Dedifferentiated amniotic fluid mesenchymal stem cell (primary cell): ENCODE data around the gene IGSF9.
"Not testable (repeated sequence)": the region's sequence is repeated elsewhere in the genome, so short reads cannot be mapped to it uniquely, and the experiment has no call there.

Source experiments
- DNase-seq: peaks from one replicate; pipeline ENCODE4 v3.0.0-alpha.2; 2016; ENCODE audit errors: extremely low spot score

The IGSF9 gene

GRCh38 chr1:159920202-159920601 lies 25.2 kb downstream of the IGSF9 start:
- no peak for DNase-seq

GRCh38 chr1:159919236-159919865 lies 26.1 kb downstream of the IGSF9 start:
- no peak for DNase-seq

GRCh38 chr1:159918352-159919200 lies 26.8 kb downstream of the IGSF9 start:
- peak; percentile 34 for DNase-seq

- DNase-seq: no peak
Measured at GRCh38 chr1:159917533-159918351, 27.7 kb downstream of the IGSF9 start.

GRCh38 chr1:159916242-159917051 lies 29.0 kb downstream of the IGSF9 start:
- peak; percentile 75 for DNase-seq

GRCh38 chr1:159915571-159916241 lies 29.7 kb downstream of the IGSF9 start:
- DNase-seq: no peak

- no peak for DNase-seq
Measured at GRCh38 chr1:159914252-159915018, 31.0 kb downstream of the IGSF9 start.

- DNase-seq: no peak
Measured at GRCh38 chr1:159913451-159914192, 31.8 kb downstream of the IGSF9 start.

- DNase-seq: no peak
Measured at GRCh38 chr1:159911326-159912070, 33.9 kb downstream of the IGSF9 start.

GRCh38 chr1:159908031-159908940 lies 37.1 kb downstream of the IGSF9 start:
- DNase-seq: no peak

- no peak for DNase-seq
Measured at GRCh38 chr1:159906960-159907359, 38.5 kb downstream of the IGSF9 start.

GRCh38 chr1:159904036-159904435 lies 41.4 kb downstream of the IGSF9 start:
- DNase-seq: not testable (repeated sequence)

GRCh38 chr1:159902541-159902940 lies 42.9 kb downstream of the IGSF9 start:
- DNase-seq: no peak

GRCh38 chr1:159900755-159901360 lies 44.6 kb downstream of the IGSF9 start:
- no peak for DNase-seq

- no peak for DNase-seq
Measured at GRCh38 chr1:159900086-159900680, 45.2 kb downstream of the IGSF9 start, which contains the start of gene CFAP45. Gene CFAP45, minus strand, starts transcription at chr1:159900165. Its CDS starts 67 bp downstream, at chr1:159900098.

- not testable (repeated sequence) for DNase-seq
Measured at GRCh38 chr1:159899634-159900033, 45.8 kb downstream of the IGSF9 start.

- no peak for DNase-seq
Measured at GRCh38 chr1:159898527-159898926, 46.9 kb downstream of the IGSF9 start.
